GM18505 (cell line): ENCODE measurements around the gene ZYX.

Source experiments
- ATAC-seq: cut with Tn5 transposase; IDR thresholded peaks from one replicate; pipeline ENCODE4 v1.9.1; 2021; ENCODE audit not compliant: unreplicated experiment
- POLR2A ChIP-seq: IDR thresholded peaks from 4 replicates; pipeline ENCODE4 v1.6.1; 2011; ENCODE audit warnings: borderline replicate concordance; ENCODE audit not compliant: insufficient read depth, insufficient read length; ENCODE audit errors: extremely low read depth

Gene ZYX

GRCh38 chr7:143355450-143356385 is 25.4 kb upstream of the ZYX start:
- ATAC-seq, result no peak

GRCh38 chr7:143356414-143357050 is 24.6 kb upstream of the ZYX start:
- no peak for ATAC-seq
- no peak for TF ChIP-seq POLR2A

More at GRCh38 chr7:143355450-143356385, 25.4 kb upstream of the ZYX start:
- TF ChIP-seq POLR2A, result no peak

GRCh38 chr7:143358626-143359025 is 22.5 kb upstream of the ZYX start:
- no peak for TF ChIP-seq POLR2A
- no peak for ATAC-seq

- no peak for TF ChIP-seq POLR2A
- ATAC-seq, result no peak
Measured at GRCh38 chr7:143359771-143360353, 21.3 kb upstream of the ZYX start.

- TF ChIP-seq POLR2A, result no peak
- ATAC-seq, result no peak
Measured at GRCh38 chr7:143360788-143361551, 20.2 kb upstream of the ZYX start.

- no peak for ATAC-seq
- no peak for TF ChIP-seq POLR2A
Measured at GRCh38 chr7:143361552-143362130, 19.5 kb upstream of the ZYX start.

- no peak for ATAC-seq
- TF ChIP-seq POLR2A, result no peak
Measured at GRCh38 chr7:143362131-143363015, 18.8 kb upstream of the ZYX start, which contains the start of gene FAM131B. TSS of gene FAM131B (minus strand) at chr7:143362713. CDS start at chr7:143362603, 110 bp downstream.

- ATAC-seq, result no peak
Measured at GRCh38 chr7:143363016-143363937, 17.9 kb upstream of the ZYX start.

GRCh38 chr7:143367972-143368371 is 13.2 kb upstream of the ZYX start:
- ATAC-seq, result no peak
- no peak for TF ChIP-seq POLR2A

More at GRCh38 chr7:143363016-143363937, 17.9 kb upstream of the ZYX start:
- TF ChIP-seq POLR2A, result no peak

GRCh38 chr7:143368387-143368786 is 12.8 kb upstream of the ZYX start:
- no peak for ATAC-seq
- TF ChIP-seq POLR2A, result no peak
